ENCODE measurements around the gene FAM171A1.

DNA sequence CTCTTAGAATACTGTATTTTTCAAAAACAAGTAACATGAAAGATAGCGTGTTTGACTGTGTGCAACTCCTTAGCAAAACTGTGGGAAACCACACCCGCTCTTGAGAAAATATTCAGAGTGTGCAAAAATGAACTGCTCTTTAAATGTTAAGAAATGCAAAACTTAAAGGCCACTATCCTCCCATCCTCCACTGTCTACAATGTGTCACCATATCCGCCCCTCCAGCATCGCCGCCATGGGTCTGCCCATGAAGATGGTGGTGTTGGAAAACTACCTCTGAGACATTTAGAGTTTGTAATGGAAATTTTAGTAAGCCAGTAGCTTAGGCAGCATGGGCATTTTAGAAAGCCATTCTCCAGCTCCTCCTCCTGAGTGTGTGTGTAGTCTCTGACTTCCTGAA lies 182.5 kb downstream of the FAM171A1 start:
- TF ChIP-seq, protein P1, sequence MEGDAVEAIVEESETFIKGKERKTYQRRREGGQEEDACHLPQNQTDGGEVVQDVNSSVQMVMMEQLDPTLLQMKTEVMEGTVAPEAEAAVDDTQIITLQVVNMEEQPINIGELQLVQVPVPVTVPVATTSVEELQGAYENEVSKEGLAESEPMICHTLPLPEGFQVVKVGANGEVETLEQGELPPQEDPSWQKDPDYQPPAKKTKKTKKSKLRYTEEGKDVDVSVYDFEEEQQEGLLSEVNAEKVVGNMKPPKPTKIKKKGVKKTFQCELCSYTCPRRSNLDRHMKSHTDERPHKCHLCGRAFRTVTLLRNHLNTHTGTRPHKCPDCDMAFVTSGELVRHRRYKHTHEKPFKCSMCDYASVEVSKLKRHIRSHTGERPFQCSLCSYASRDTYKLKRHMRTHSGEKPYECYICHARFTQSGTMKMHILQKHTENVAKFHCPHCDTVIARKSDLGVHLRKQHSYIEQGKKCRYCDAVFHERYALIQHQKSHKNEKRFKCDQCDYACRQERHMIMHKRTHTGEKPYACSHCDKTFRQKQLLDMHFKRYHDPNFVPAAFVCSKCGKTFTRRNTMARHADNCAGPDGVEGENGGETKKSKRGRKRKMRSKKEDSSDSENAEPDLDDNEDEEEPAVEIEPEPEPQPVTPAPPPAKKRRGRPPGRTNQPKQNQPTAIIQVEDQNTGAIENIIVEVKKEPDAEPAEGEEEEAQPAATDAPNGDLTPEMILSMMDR (IDR thresholded peaks at IDR 0.05; ENCODE audit: poor library complexity), result no peak
- TF ChIP-seq EZH2 (IDR thresholded peaks at IDR 0.05; ENCODE audit: borderline replicate concordance), result no peak
- TF ChIP-seq EZH2phosphoT487 (IDR thresholded peaks at IDR 0.05; ENCODE audit: low read depth, severe bottlenecking, unreplicated experiment), result no peak
